Measurements from ENCODE around the gene VGLL1. TPM values are rescaled to one million over a fixed set of nuclear protein-coding genes. Genes with fewer than 3 reads are reported as not detected.

The VGLL1 gene
- total RNA-seq, 4 donors from 2014 or later = not detected

DNA sequence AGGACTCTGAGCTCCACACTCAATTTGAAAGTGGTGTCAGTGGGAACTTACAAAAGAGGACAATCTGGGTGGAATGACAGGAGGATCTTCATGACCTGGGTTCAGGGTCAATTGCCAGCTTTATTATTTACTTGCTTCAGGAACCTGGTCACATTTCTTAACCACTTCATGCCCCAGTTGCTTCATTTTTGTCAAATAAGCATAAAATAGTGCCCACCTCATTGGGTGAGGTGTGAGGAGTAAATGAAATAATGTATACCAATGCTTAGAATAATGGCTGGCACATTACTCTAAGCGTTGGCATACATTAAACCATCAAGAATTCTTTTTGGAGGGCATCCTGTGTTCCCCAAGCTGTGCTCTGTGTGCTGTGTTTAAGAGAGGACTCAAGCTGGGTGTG, 19.4 kb downstream of the VGLL1 start:
- DNase-seq (no peak), ATAC-seq (no peak)
- TF ChIP-seq POLR2A (IDR thresholded peaks at IDR 0.05) = no peak
- TF ChIP-seq, protein P1, sequence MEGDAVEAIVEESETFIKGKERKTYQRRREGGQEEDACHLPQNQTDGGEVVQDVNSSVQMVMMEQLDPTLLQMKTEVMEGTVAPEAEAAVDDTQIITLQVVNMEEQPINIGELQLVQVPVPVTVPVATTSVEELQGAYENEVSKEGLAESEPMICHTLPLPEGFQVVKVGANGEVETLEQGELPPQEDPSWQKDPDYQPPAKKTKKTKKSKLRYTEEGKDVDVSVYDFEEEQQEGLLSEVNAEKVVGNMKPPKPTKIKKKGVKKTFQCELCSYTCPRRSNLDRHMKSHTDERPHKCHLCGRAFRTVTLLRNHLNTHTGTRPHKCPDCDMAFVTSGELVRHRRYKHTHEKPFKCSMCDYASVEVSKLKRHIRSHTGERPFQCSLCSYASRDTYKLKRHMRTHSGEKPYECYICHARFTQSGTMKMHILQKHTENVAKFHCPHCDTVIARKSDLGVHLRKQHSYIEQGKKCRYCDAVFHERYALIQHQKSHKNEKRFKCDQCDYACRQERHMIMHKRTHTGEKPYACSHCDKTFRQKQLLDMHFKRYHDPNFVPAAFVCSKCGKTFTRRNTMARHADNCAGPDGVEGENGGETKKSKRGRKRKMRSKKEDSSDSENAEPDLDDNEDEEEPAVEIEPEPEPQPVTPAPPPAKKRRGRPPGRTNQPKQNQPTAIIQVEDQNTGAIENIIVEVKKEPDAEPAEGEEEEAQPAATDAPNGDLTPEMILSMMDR (IDR thresholded peaks at IDR 0.05 in 4 of 5, conservative IDR thresholded peaks at IDR 0.05 in 1 of 5) = no peak
- no peak overlapping the region for H3K4me3 ChIP-seq
- H3K4me1 ChIP-seq = no peaks in the 10 kb centered on the region
- H3K9me3 ChIP-seq = no peaks in the 10 kb centered on the region
- H3K27ac ChIP-seq = no peak overlapping the region
- in situ Hi-C loops (cut with MboI; ENCODE audit: low sequenced_read_pairs in 4 of 4) = loop anchor here in 1 of 4 donors (25.0 kb wide), 1 partner anchor 189 kb away; no protein-coding TSS in a partner anchor
- H3K36me3 ChIP-seq = no peaks in the 10 kb centered on the region
- H3K27me3 ChIP-seq = no peaks in the 10 kb centered on the region
- intact Hi-C loops (cut with DNase I; ENCODE audit: low total_unique reads) = no loop called here

- in situ Hi-C loops (cut with MboI; ENCODE audit: low sequenced_read_pairs in 4 of 4) (loop anchor here in 1 of 4 donors (25.0 kb wide), 1 partner anchor 193 kb away; no protein-coding TSS in a partner anchor), intact Hi-C loops (cut with DNase I; ENCODE audit: low total_unique reads) (no loop called here)
These were observed 23.7 kb downstream of the VGLL1 start for GRCh38 chrX:136555694-136556093.

DNA sequence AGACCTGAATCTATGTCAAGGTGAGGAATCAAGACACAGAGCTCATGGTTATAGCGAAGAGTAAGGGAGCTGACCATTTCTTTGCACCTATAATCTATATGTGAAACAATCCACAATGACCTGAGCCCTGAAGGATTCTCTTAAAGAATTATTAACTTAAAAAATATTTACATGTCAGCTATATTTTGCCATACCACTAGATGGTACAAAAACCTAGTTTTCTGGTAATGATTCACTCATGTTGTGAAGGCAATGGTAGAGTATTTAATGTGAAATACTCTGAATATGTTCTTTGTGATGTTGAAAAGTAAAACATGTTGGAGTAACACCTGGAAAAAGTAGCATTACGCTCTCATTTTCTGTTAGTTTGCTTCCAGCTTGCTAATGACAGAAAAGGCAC, 40.0 kb downstream of the VGLL1 start:
- no peaks in the 10 kb centered on the region for H3K9me3 ChIP-seq
- no peaks in the 10 kb centered on the region for H3K36me3 ChIP-seq
- H3K4me1 ChIP-seq = no peaks in the 10 kb centered on the region
- H3K27me3 ChIP-seq = peaks cover 0 to 4% (median 0%) of the 10 kb centered on the region in 3 donors
- no peak overlapping the region for H3K4me3 ChIP-seq
- no peak for ATAC-seq
- in situ Hi-C loops (cut with MboI; ENCODE audit: low sequenced_read_pairs in 4 of 4) = loop anchor here in 1 of 4 donors (25.0 kb wide), 1 partner anchor 210 kb away; no protein-coding TSS in a partner anchor
- intact Hi-C loops (cut with DNase I; ENCODE audit: low total_unique reads) = loop anchor here (10.0 kb wide), 1 partner anchor 407 kb away; no protein-coding TSS in a partner anchor
- TF ChIP-seq, protein P1 (IDR thresholded peaks at IDR 0.05 in 4 of 5, conservative IDR thresholded peaks at IDR 0.05 in 1 of 5) = no peak
- TF ChIP-seq POLR2A (IDR thresholded peaks at IDR 0.05) = no peak
- H3K27ac ChIP-seq = no peak overlapping the region
- DNase-seq = no peak

More at GRCh38 chrX:136555694-136556093, 23.7 kb downstream of the VGLL1 start:
- Histone ChIP-seq H3K36me3 (no peaks in the 10 kb centered on the region), H3K4me3 (no peak overlapping the region), H3K9me3 (no peaks in the 10 kb centered on the region), H3K4me1 (no peaks in the 10 kb centered on the region), H3K27me3 (no peaks in the 10 kb centered on the region), H3K27ac (no peak overlapping the region)
- no peak for TF ChIP-seq POLR2A (IDR thresholded peaks at IDR 0.05)
- TF ChIP-seq, protein P1 (IDR thresholded peaks at IDR 0.05 in 4 of 5, conservative IDR thresholded peaks at IDR 0.05 in 1 of 5) = no peak
- DNase-seq = no peak
- ATAC-seq = no peak

GRCh38 chrX:136574548-136574947, 42.5 kb downstream of the VGLL1 start:
- in situ Hi-C loops (cut with MboI; ENCODE audit: low sequenced_read_pairs in 4 of 4) (loop anchor here in 1 of 4 donors (25.0 kb wide), 1 partner anchor 212 kb away; no protein-coding TSS in a partner anchor), intact Hi-C loops (cut with DNase I; ENCODE audit: low total_unique reads) (loop anchor here (10.0 kb wide), 1 partner anchor 410 kb away; no protein-coding TSS in a partner anchor)
- TF ChIP-seq, protein P1 (IDR thresholded peaks at IDR 0.05 in 4 of 5, conservative IDR thresholded peaks at IDR 0.05 in 1 of 5) = no peak
- no peak for TF ChIP-seq POLR2A (IDR thresholded peaks at IDR 0.05)
- Histone ChIP-seq H3K4me3 (no peak overlapping the region), H3K4me1 (no peaks in the 10 kb centered on the region), H3K27me3 (peaks cover 0 to 4% (median 0%) of the 10 kb centered on the region in 3 donors), H3K9me3 (no peaks in the 10 kb centered on the region), H3K36me3 (no peaks in the 10 kb centered on the region), H3K27ac (no peak overlapping the region)
- no peak for ATAC-seq
- no peak for DNase-seq

All from gastrocnemius medialis (tissue), 4 donors.